AG04450 (cell line): ENCODE data around the gene VPS18. TPM values are rescaled to one million over a fixed set of nuclear protein-coding genes. Genes with fewer than 3 reads are reported as not detected.

ENCODE experiments used
- CTCF ChIA-PET: fragments of 300-600, 350-600 bp; formaldehyde crosslinking; extraction: SDS; loops from one replicate; lab custom pipeline; 2022; ENCODE audit warnings: antibody characterized with exemption, inconsistent platforms; lab: Charles Lee
- POLR2A ChIA-PET: fragments of 350-600 bp; formaldehyde crosslinking; extraction: SDS; loops from one replicate; lab custom pipeline; 2021; ENCODE audit warnings: antibody characterized with exemption, inconsistent platforms; lab: Yijun Ruan, JAX
- DNase-seq: peaks from one replicate; pipeline ENCODE4 v3.0.0-alpha.2; 2011; ENCODE audit warnings: low read depth, low spot score
- H3K27ac ChIP-seq: one replicate; pipeline ENCODE4 v1.5.1; 2012; ENCODE audit warnings: low read depth, low read length, control low read depth
- H3K27me3 ChIP-seq: one replicate; pipeline ENCODE4 v1.6.0; 2012; ENCODE audit warnings: low read length; ENCODE audit not compliant: control insufficient read depth, insufficient read depth
- H3K4me3 ChIP-seq: 2 replicates; pipeline ENCODE4 v1.5.1; 2011; ENCODE audit warnings: mild to moderate bottlenecking, low read depth, low read length, control low read depth
- H3K9me3 ChIP-seq: 2 replicates; pipeline ENCODE4 v1.5.1; 2012; ENCODE audit warnings: low read length; ENCODE audit not compliant: control insufficient read depth, insufficient read depth
- CTCF ChIP-seq: IDR thresholded peaks from 2 replicates; pipeline ENCODE4 v1.5.1; 2011; ENCODE audit warnings: low read depth, low read length, control low read depth, inconsistent platforms
- polyA plus RNA-seq: library from polyadenylated mRNA; depleted of rRNA; stranded (reverse); fragments of >200 nt; gene quantifications from 2 replicates; pipeline ENCODE4 v1.2.3, GENCODE V29; 2011

Gene VPS18
- polyA plus RNA-seq, 1 experiment: 18.7 TPM

- DNase-seq: no peak
- H3K27me3 ChIP-seq: peaks cover 12% of the 10 kb centered on the region
- peak; percentile 31 for TF ChIP-seq CTCF
- H3K4me3 ChIP-seq: peak within 1 kb of the TSS; percentile 58
- H3K27ac ChIP-seq: no peak within 1 kb of the TSS
- ChIA-PET CTCF (interaction anchor here (0.5 to 1.7 kb wide), 7 partner anchors 10 to 130 kb away, joined by 3 to 7 read pairs (median 3); partner anchors contain the start of gene VPS18), POLR2A (no interaction called here)
- H3K9me3 ChIP-seq: no peaks in the 10 kb centered on the region
Measured at GRCh38 chr15:40873694-40874561, 20.3 kb upstream of the VPS18 start, which contains the start of gene RHOV. Gene RHOV, minus strand, starts transcription at chr15:40874234. Its CDS starts 95 bp downstream, at chr15:40874139.

GRCh38 chr15:40875991-40876730 lies 18.1 kb upstream of the VPS18 start:
- H3K27me3 ChIP-seq: peaks cover 9% of the 10 kb centered on the region
- H3K9me3 ChIP-seq: no peaks in the 10 kb centered on the region
- no peak overlapping the region for H3K27ac ChIP-seq
- no peak for TF ChIP-seq CTCF
- no peak for DNase-seq
- ChIA-PET POLR2A (no interaction called here), CTCF (interaction anchor here (1.0 to 1.7 kb wide), 3 partner anchors 16 to 19 kb away, joined by 5 to 7 read pairs (median 5); no protein-coding TSS in a partner anchor)
- no peak overlapping the region for H3K4me3 ChIP-seq

GRCh38 chr15:40877694-40878093 lies 16.6 kb upstream of the VPS18 start:
- ChIA-PET POLR2A (no interaction called here), CTCF (interaction anchor here (0.6 to 3.0 kb wide), 4 partner anchors 14 to 276 kb away, joined by 3 to 26 read pairs (median 4); partner anchors contain the start of gene VPS18)
- DNase-seq: no peak
- no peak for TF ChIP-seq CTCF
- Histone ChIP-seq H3K27me3 (peaks cover 3% of the 10 kb centered on the region), H3K9me3 (no peaks in the 10 kb centered on the region; the same call in 1 of the 2 replicates), H3K27ac (no peak overlapping the region), H3K4me3 (no peak overlapping the region)

- no peaks in the 10 kb centered on the region for H3K27me3 ChIP-seq
- TF ChIP-seq CTCF: no peak
- POLR2A ChIA-PET: no interaction called here
- CTCF ChIA-PET: interaction anchor here (0.5 to 3.0 kb wide), 4 partner anchors 13 to 200 kb away, joined by 3 to 26 read pairs (median 4); partner anchors contain the start of gene VPS18
- no peak overlapping the region for H3K4me3 ChIP-seq
- no peak for DNase-seq
- no peak overlapping the region for H3K27ac ChIP-seq
- H3K9me3 ChIP-seq: no peaks in the 10 kb centered on the region; the same call in 1 of the 2 replicates
Measured at GRCh38 chr15:40878785-40879184, 15.5 kb upstream of the VPS18 start.
